GM23248 (cell line): ENCODE measurements around the gene DOK3. TPM values are rescaled to one million over a fixed set of nuclear protein-coding genes. Genes with fewer than 3 reads are reported as not detected.
"Not testable (repeated sequence)": the region's sequence is repeated elsewhere in the genome, so short reads cannot be mapped to it uniquely, and the experiment has no call there.

ENCODE experiments used
- DNase-seq: peaks from one replicate; pipeline ENCODE4 v3.0.0-alpha.2; 2015
- H2AFZ ChIP-seq: fragments of 200-600 bp; sonication (generic); 2 replicates; pipeline ENCODE4 v1.6.1; 2016; ENCODE audit warnings: antibody characterized with exemption
- H3F3A ChIP-seq: fragments of 200-600 bp; sonication (generic); 2 replicates; pipeline ENCODE4 v1.6.1; 2016; ENCODE audit warnings: mild to moderate bottlenecking, antibody characterized with exemption, mixed run types; ENCODE audit not compliant: insufficient read depth
- H3K27ac ChIP-seq: fragments of 200-600 bp; sonication (generic); 2 replicates; pipeline ENCODE4 v1.5.1; 2016; ENCODE audit warnings: mild to moderate bottlenecking
- H3K27me3 ChIP-seq: fragments of 200-600 bp; sonication (generic); replicated peaks from 2 replicates; pipeline ENCODE4 v1.6.1; 2016; ENCODE audit warnings: mild to moderate bottlenecking; ENCODE audit not compliant: insufficient read depth
- H3K36me3 ChIP-seq: fragments of 200-600 bp; sonication (generic); 2 replicates; pipeline ENCODE4 v1.6.1; 2016; ENCODE audit warnings: low read depth, mild to moderate bottlenecking
- H3K4me1 ChIP-seq: fragments of 200-600 bp; sonication (generic); 2 replicates; pipeline ENCODE4 v1.6.1; 2016; ENCODE audit warnings: mild to moderate bottlenecking; ENCODE audit not compliant: insufficient read depth
- H3K4me2 ChIP-seq: fragments of 200-600 bp; sonication (generic); one replicate; pipeline ENCODE4 v1.6.1; 2016; ENCODE audit warnings: mild to moderate bottlenecking; ENCODE audit not compliant: unreplicated experiment
- H3K4me3 ChIP-seq: fragments of 200-600 bp; sonication (generic); 2 replicates; pipeline ENCODE4 v1.5.1; 2016; ENCODE audit warnings: mild to moderate bottlenecking
- H3K79me2 ChIP-seq: fragments of 200-600 bp; sonication (generic); 2 replicates; pipeline ENCODE4 v1.6.1; 2016; ENCODE audit warnings: mild to moderate bottlenecking; ENCODE audit not compliant: insufficient read depth
- H3K9ac ChIP-seq: fragments of 200-600 bp; sonication (generic); 2 replicates; pipeline ENCODE4 v1.6.1; 2016; ENCODE audit warnings: mild to moderate bottlenecking
- H3K9me2 ChIP-seq: fragments of 200-600 bp; sonication (generic); 2 replicates; pipeline ENCODE4 v1.6.1; 2016; ENCODE audit warnings: mixed run types, mild to moderate bottlenecking, moderate library complexity; ENCODE audit not compliant: insufficient read depth
- H3K9me3 ChIP-seq: fragments of 200-600 bp; sonication (generic); one replicate; pipeline ENCODE4 v1.6.1; 2017; ENCODE audit warnings: low read depth
- H4K20me1 ChIP-seq: fragments of 200-600 bp; sonication (generic); 2 replicates; pipeline ENCODE4 v1.6.0; 2016; ENCODE audit not compliant: insufficient read depth
- EZH2 ChIP-seq: fragments of 200-600 bp; sonication (generic); IDR thresholded peaks from 2 replicates; pipeline ENCODE4 v1.6.1; 2018; ENCODE audit warnings: antibody characterized with exemption, mild to moderate bottlenecking; ENCODE audit not compliant: insufficient read depth, poor library complexity, severe bottlenecking
- EZH2phosphoT487 ChIP-seq: fragments of 200-600 bp; sonication (generic); IDR thresholded peaks from 2 replicates; pipeline ENCODE4 v1.6.1; 2018; ENCODE audit warnings: antibody characterized with exemption, moderate library complexity, mild to moderate bottlenecking, low read depth; ENCODE audit not compliant: insufficient read depth
- WGBS, 2 experiments: methylation state at CpG; one replicate each; pipeline ENCODE4 v1.1.6; 2015 to 2017; ENCODE audit warnings: low lambda C conversion rate in 2 of 2, low coverage in 1 of 2; ENCODE audit errors: missing lambda C conversion rate in 2 of 2; 5-methylcytosine and 5-hydroxymethylcytosine counted together
- in situ Hi-C: fragments of 300-500 bp; cut with MboI; formaldehyde crosslinking; loops from 2 replicates; pipeline ENCODE4 v1.15.0; 2020
- polyA plus RNA-seq: library from polyadenylated mRNA; unstranded; fragments of >200 nt; fragmentation: Nextera tagmentation; extraction: Ambion mirVana; gene quantifications from 2 replicates; pipeline ENCODE4 v1.2.1, GENCODE V29; 2016
- total RNA-seq: library from RNA; depleted of rRNA; stranded (reverse); fragments of >200 nt; shearing (Covaris generic); gene quantifications from 2 replicates; pipeline ENCODE4 v1.2.3, GENCODE V29; 2014

DOK3 gene
- total and polyA plus RNA-seq, 2 experiments from 2014 or later: 0.76 to 0.97 TPM

DNA sequence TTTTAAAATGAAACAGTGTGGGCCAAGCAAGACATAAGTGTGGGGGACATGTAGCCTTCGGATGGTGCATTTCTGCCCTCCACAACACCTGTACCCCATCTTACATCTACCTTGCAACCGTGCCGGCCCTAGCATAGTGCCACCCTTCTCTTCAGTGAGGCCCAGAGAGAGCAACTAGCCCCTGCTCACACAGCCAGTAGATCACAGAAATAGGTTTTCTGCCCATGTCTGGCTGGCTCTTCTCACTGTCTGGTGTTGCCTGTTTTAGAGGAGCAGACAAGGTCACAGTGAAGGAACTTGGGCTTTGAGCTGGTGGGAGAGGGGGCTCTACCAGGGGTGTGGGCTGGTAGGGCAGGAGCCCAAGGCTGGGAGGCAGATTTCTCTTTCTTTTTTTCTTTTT, 23.4 kb downstream of the DOK3 start:
- 97 to 100% methylated on average over 3 of the region's 3 CpGs for WGBS, 2 experiments
- TF ChIP-seq EZH2phosphoT487 (no peak), EZH2 (no peak)
- no peak overlapping the region for H3K9ac ChIP-seq
- H3K27me3 ChIP-seq: no peaks in the 10 kb centered on the region
- peaks cover 52% of the 10 kb centered on the region for H3K79me2 ChIP-seq
- H3K36me3 ChIP-seq: peaks cover 70% of the 10 kb centered on the region
- in situ Hi-C loops: no loop called here
- H3K4me2 ChIP-seq: no peak overlapping the region
- H3K4me1 ChIP-seq: peaks cover 9% of the 10 kb centered on the region
- H3F3A ChIP-seq: peaks cover 72% of the 10 kb centered on the region
- H3K9me2 ChIP-seq: no peaks in the 10 kb centered on the region
- no peak overlapping the region for H3K4me3 ChIP-seq
- no peak for DNase-seq
- 0 out of 2 replicates have a peak, but pooled peaks cover 4% of the 10 kb centered on the region for H4K20me1 ChIP-seq
- no peaks in the 10 kb centered on the region for H3K9me3 ChIP-seq
- no peak overlapping the region for H2AFZ ChIP-seq
- no peak overlapping the region for H3K27ac ChIP-seq

DNA sequence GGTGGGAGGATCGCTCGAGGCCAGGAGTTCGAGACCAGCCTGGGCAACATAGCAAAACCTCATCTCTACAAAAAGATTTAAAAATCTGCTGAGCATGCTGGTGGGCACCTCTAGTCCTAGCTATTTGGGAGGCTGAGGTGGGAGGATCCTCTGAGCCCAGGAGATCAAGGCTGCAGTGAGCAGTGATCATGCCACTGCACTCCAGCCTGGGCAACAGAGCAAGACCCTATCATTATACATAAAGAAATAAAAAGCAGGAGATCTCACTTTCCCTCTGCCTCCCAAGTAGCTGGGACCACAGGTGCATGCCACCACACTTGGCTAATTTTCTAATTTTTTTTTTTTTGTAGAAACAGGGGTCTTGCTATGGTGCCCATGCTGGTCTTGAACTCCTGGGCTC, 23.9 kb downstream of the DOK3 start:
- H3K27me3 ChIP-seq, H4K20me1 ChIP-seq, H3K4me3 ChIP-seq, H3K9me3 ChIP-seq, DNase-seq, H3K27ac ChIP-seq, H2AFZ ChIP-seq, in situ Hi-C loops, H3K4me2 ChIP-seq, H3K9me2 ChIP-seq: not testable (repeated sequence)
- 89 to 96% methylated on average over 3 of the region's 3 CpGs for WGBS, 2 experiments
- peaks cover 76% of the 10 kb centered on the region for H3F3A ChIP-seq
- peaks cover 47% of the 10 kb centered on the region for H3K79me2 ChIP-seq
- peak overlapping the region; percentile 10; the same call in 1 of the 2 replicates for H3K9ac ChIP-seq
- peaks cover 64% of the 10 kb centered on the region for H3K36me3 ChIP-seq
- H3K4me1 ChIP-seq: peaks cover 12% of the 10 kb centered on the region

DNA sequence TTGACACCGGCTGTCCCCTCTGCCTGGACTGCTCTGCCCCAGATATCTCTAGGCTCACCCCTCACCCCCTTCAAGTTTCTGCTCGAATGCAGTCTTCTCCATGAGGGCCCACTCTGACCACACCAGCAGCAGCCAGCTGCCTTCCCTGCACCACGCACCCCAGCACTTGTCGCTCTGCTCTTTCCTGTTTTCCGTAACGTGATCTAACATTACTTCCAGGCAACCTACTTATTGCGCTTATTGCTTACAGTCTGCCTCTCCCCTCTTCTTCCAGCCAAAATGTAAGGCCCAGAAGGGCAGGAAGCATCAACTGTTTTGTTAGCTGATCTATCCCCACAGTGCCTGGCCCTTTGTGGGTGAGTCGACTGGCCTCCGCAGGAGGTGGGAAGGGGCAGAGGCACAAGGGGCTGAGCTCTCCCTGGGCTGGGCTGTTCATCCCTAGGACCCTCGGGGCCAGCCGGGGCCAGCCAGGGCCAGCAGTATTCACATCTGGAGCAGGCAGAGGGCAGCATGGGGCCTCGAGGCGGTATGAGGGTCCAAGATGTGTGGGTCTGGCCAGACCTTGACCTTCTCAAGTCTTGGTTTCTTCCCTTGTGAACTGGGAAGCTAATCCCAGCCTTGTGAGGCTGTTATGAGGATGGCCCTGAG, 24.6 kb downstream of the DOK3 start:
- no peaks in the 10 kb centered on the region for H3K9me2 ChIP-seq
- DNase-seq: no peak
- in situ Hi-C loops: no loop called here
- no peaks in the 10 kb centered on the region for H3K27me3 ChIP-seq
- H4K20me1 ChIP-seq: 0 out of 2 replicates have a peak, but pooled peaks cover 4% of the 10 kb centered on the region
- peak overlapping the region; percentile 10; the same call in 1 of the 2 replicates for H3K9ac ChIP-seq
- no peak overlapping the region for H2AFZ ChIP-seq
- peaks cover 82% of the 10 kb centered on the region for H3F3A ChIP-seq
- H3K9me3 ChIP-seq: no peaks in the 10 kb centered on the region
- peaks cover 64% of the 10 kb centered on the region for H3K36me3 ChIP-seq
- 85 to 86% methylated on average over 12 to 13 of the region's 13 CpGs for WGBS, 2 experiments
- H3K4me2 ChIP-seq: no peak overlapping the region
- no peak overlapping the region for H3K4me3 ChIP-seq
- H3K4me1 ChIP-seq: peaks cover 18% of the 10 kb centered on the region
- H3K79me2 ChIP-seq: peaks cover 42% of the 10 kb centered on the region
- peak overlapping the region; percentile 40 for H3K27ac ChIP-seq
- no peak for TF ChIP-seq EZH2
- no peak for TF ChIP-seq EZH2phosphoT487

- Histone ChIP-seq H3K79me2 (peaks cover 35% of the 10 kb centered on the region), H3K9ac (0 out of 2 replicates have a peak overlapping the region, but pooled peaks have one; percentile 3), H4K20me1 (0 out of 2 replicates have a peak, but pooled peaks cover 4% of the 10 kb centered on the region), H3K4me3 (no peak overlapping the region), H3K27me3 (no peaks in the 10 kb centered on the region), H3K9me2 (no peaks in the 10 kb centered on the region), H2AFZ (no peak overlapping the region), H3K4me2 (no peak overlapping the region), H3F3A (peaks cover 89% of the 10 kb centered on the region), H3K27ac (peak overlapping the region; percentile 40), H3K9me3 (no peaks in the 10 kb centered on the region), H3K36me3 (peaks cover 58% of the 10 kb centered on the region), H3K4me1 (peaks cover 26% of the 10 kb centered on the region)
- no peak for DNase-seq
- WGBS, 2 experiments: 90 to 93% methylated on average over 22 of the region's 22 CpGs
- TF ChIP-seq EZH2: no peak
- TF ChIP-seq EZH2phosphoT487: no peak
- in situ Hi-C loops: no loop called here
These were observed 25.4 kb downstream of the DOK3 start for GRCh38 chr5:177483994-177484901.
